A673 (cell line): ENCODE results near the gene PTPRR. TPM values are rescaled to one million over a fixed set of nuclear protein-coding genes. Genes with fewer than 3 reads are reported as not detected.

Source experiments
- BruUV-seq: library from RNA; stranded (reverse); fragments of 400-500 nt; replicated peaks from 2 replicates; lab custom pipeline; 2021; lab: Mats Ljungman, UMichigan
- CTCF ChIA-PET: fragments of 300-600 bp; sonication (Branson Sonifier 250); formaldehyde crosslinking; loops from one replicate; lab custom pipeline; 2022; ENCODE audit warnings: antibody characterized with exemption; lab: Charles Lee
- POLR2A ChIA-PET: fragments of 300-600 bp; sonication (Branson Sonifier 250); formaldehyde crosslinking; loops from one replicate; lab custom pipeline; 2022; ENCODE audit warnings: antibody characterized with exemption; ENCODE audit not compliant: low non-redundant PET; lab: Charles Lee
- DNase-seq: peaks from one replicate; pipeline ENCODE4 v3.0.0-alpha.2; 2015; ENCODE audit warnings: low spot score
- H3K27ac ChIP-seq: fragments of 200-600 bp; sonication (generic); 2 replicates; pipeline ENCODE4 v1.5.1; 2016; ENCODE audit warnings: mixed run types, low read depth, mild to moderate bottlenecking, mixed read lengths, antibody characterized with exemption, low read length; ENCODE audit not compliant: poor library complexity, severe bottlenecking
- H3K27me3 ChIP-seq: fragments of 200-600 bp; sonication (generic); replicated peaks from 2 replicates; pipeline ENCODE4 v1.6.1; 2017; ENCODE audit warnings: mixed run types, low read depth, mild to moderate bottlenecking, mixed read lengths, antibody characterized with exemption, low read length; ENCODE audit not compliant: insufficient read depth, poor library complexity
- H3K36me3 ChIP-seq: fragments of 200-600 bp; sonication (generic); 2 replicates; pipeline ENCODE4 v1.6.1; 2016; ENCODE audit warnings: mixed run types, mild to moderate bottlenecking, mixed read lengths, antibody characterized with exemption, low read length; ENCODE audit not compliant: insufficient read depth, poor library complexity, severe bottlenecking
- H3K4me1 ChIP-seq: fragments of 200-600 bp; sonication (generic); 2 replicates; pipeline ENCODE4 v1.6.1; 2017; ENCODE audit warnings: mixed run types, mild to moderate bottlenecking, mixed read lengths, antibody characterized with exemption, low read length; ENCODE audit not compliant: insufficient read depth, poor library complexity, severe bottlenecking
- H3K4me3 ChIP-seq: fragments of 200-600 bp; sonication (generic); 2 replicates; pipeline ENCODE4 v1.5.1; 2016; ENCODE audit warnings: low read depth, mixed run types, mild to moderate bottlenecking, mixed read lengths, low read length; ENCODE audit not compliant: poor library complexity, severe bottlenecking
- H3K9me3 ChIP-seq: fragments of 200-600 bp; sonication (generic); 2 replicates; pipeline ENCODE4 v1.6.1; 2016; ENCODE audit warnings: mixed run types, low read depth, mild to moderate bottlenecking, mixed read lengths, antibody characterized with exemption, low read length; ENCODE audit not compliant: poor library complexity, severe bottlenecking
- EZH2 ChIP-seq: fragments of 200-600 bp; sonication (generic); IDR thresholded peaks from 2 replicates; pipeline ENCODE4 v1.6.1; 2017; ENCODE audit warnings: borderline replicate concordance, low read depth, mild to moderate bottlenecking, mixed read lengths, antibody characterized with exemption, low read length; ENCODE audit not compliant: poor library complexity, severe bottlenecking
- intact Hi-C: fragments of 100-400 bp; cut with micrococcal nuclease; formaldehyde crosslinking; loops from one replicate; pipeline ENCODE4 v1.10.0; 2022; ENCODE audit not compliant: unreplicated experiment
- total RNA-seq: library from RNA; stranded (reverse); gene quantifications from 2 replicates; pipeline ENCODE4 v1.2.3, GENCODE V29; 2021
- TF ChIP-seq, protein P1 (sequence below): fragments of 300-800, 200-600 bp; sonication (generic); conservative IDR thresholded peaks from 2 replicates; pipeline ENCODE4 v1.5.1; 2017; ENCODE audit warnings: low read depth, mild to moderate bottlenecking, antibody characterized with exemption, low read length, moderate library complexity, mixed read lengths

PTPRR gene
- total RNA-seq, 1 experiment from 2014 or later, result not detected

GRCh38 chr12:70719672-70720420 lies 200.7 kb downstream of the PTPRR start:
- no peaks in the 10 kb centered on the region for H3K27me3 ChIP-seq
- TF ChIP-seq, protein P1, sequence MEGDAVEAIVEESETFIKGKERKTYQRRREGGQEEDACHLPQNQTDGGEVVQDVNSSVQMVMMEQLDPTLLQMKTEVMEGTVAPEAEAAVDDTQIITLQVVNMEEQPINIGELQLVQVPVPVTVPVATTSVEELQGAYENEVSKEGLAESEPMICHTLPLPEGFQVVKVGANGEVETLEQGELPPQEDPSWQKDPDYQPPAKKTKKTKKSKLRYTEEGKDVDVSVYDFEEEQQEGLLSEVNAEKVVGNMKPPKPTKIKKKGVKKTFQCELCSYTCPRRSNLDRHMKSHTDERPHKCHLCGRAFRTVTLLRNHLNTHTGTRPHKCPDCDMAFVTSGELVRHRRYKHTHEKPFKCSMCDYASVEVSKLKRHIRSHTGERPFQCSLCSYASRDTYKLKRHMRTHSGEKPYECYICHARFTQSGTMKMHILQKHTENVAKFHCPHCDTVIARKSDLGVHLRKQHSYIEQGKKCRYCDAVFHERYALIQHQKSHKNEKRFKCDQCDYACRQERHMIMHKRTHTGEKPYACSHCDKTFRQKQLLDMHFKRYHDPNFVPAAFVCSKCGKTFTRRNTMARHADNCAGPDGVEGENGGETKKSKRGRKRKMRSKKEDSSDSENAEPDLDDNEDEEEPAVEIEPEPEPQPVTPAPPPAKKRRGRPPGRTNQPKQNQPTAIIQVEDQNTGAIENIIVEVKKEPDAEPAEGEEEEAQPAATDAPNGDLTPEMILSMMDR, result peak; percentile 97
- TF ChIP-seq EZH2, result no peak
- ChIA-PET POLR2A (no interaction called here), CTCF (interaction anchor here (0.7 kb wide), 1 partner anchor 130 kb away, joined by 3 read pairs; no protein-coding TSS in a partner anchor)
- peaks cover 11% of the 10 kb centered on the region for H3K4me1 ChIP-seq
- BruUV-seq, result no TSS peak
- intact Hi-C loops, result loop anchor here (1.0 to 5.0 kb wide), 2 partner anchors 823 to 841 kb away; no protein-coding TSS in a partner anchor
- no peak overlapping the region for H3K4me3 ChIP-seq
- H3K36me3 ChIP-seq, result no peaks in the 10 kb centered on the region
- DNase-seq, result peak; percentile 58
- H3K27ac ChIP-seq, result no peak overlapping the region
- H3K9me3 ChIP-seq, result no peaks in the 10 kb centered on the region

DNA sequence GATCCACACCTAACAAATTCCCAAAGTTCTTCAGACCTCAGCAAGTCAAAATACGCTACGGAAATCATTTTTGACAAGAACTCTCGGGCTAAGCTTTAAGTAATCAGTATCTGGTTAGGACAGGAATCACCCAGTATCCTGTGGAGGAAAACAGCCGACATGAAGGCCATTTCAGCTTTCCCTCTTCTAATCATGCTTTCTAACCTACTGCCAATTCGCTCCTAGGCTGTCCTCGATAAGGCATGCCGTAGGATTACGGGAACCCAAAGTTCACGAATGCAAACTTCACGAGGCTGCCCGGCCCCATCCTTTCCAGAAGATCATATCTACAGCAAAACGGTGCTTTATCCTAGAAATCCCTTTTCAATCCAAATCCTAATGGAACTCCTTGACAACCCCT lies 201.5 kb downstream of the PTPRR start:
- H3K36me3 ChIP-seq, result no peaks in the 10 kb centered on the region
- no peak for DNase-seq
- ChIA-PET CTCF (no interaction called here), POLR2A (no interaction called here)
- BruUV-seq, result no TSS peak
- TF ChIP-seq, protein P1, result no peak
- no peak for TF ChIP-seq EZH2
- intact Hi-C loops, result loop anchor here (5.0 kb wide), 1 partner anchor 822 kb away; no protein-coding TSS in a partner anchor
- H3K27me3 ChIP-seq, result no peaks in the 10 kb centered on the region
- H3K4me1 ChIP-seq, result peaks cover 11% of the 10 kb centered on the region
- no peak overlapping the region for H3K4me3 ChIP-seq
- no peak overlapping the region for H3K27ac ChIP-seq
- no peaks in the 10 kb centered on the region for H3K9me3 ChIP-seq

DNA sequence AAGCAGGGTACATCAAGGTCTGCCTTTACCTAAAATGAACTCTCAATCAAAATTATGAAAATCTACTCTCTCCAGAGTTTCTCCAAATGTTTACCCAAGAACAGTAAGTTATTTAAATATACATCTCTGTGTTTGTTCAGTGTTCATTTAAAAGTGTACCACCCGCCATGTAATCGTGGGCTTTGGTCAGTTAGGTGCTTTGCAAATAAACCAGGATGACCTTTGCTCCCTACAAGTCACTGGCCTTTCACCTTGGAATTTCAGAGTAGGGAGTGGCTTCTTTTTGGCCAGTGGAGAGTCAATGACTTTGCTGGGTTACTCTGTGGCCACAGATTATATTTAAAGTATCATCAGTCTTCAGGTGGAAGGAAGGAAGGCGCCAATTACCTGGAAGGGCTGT lies 208.7 kb downstream of the PTPRR start:
- TF ChIP-seq EZH2, result no peak
- TF ChIP-seq, protein P1, result no peak
- POLR2A ChIA-PET, result no interaction called here
- no peaks in the 10 kb centered on the region for H3K4me1 ChIP-seq
- DNase-seq, result no peak
- no TSS peak for BruUV-seq
- intact Hi-C loops, result no loop called here
- H3K36me3 ChIP-seq, result no peaks in the 10 kb centered on the region
- no peak overlapping the region for H3K4me3 ChIP-seq
- no peaks in the 10 kb centered on the region for H3K9me3 ChIP-seq
- CTCF ChIA-PET, result no interaction called here
- no peaks in the 10 kb centered on the region for H3K27me3 ChIP-seq
- H3K27ac ChIP-seq, result no peak overlapping the region
